Measurements from ENCODE around the gene GLDN.

The GLDN gene

GRCh38 chr15:51314391-51315337 lies 26.8 kb upstream of the GLDN start:
- H3K27ac ChIP-seq: no peak overlapping the region
- TF ChIP-seq ZFX (IDR thresholded peaks at IDR 0.05) (no peak), CTCF (conservative IDR thresholded peaks at IDR 0.05) (no peak)

- TF ChIP-seq CTCF (conservative IDR thresholded peaks at IDR 0.05): no peak
- TF ChIP-seq ZFX (IDR thresholded peaks at IDR 0.05): no peak
- no peak overlapping the region for H3K27ac ChIP-seq
Measured at GRCh38 chr15:51315726-51316125, 25.7 kb upstream of the GLDN start.

- no peak overlapping the region for H3K27ac ChIP-seq
- no peak for TF ChIP-seq CTCF (conservative IDR thresholded peaks at IDR 0.05)
- TF ChIP-seq ZFX (IDR thresholded peaks at IDR 0.05): no peak
Measured at GRCh38 chr15:51316636-51317035, 24.8 kb upstream of the GLDN start.

GRCh38 chr15:51318382-51319150 lies 22.9 kb upstream of the GLDN start:
- H3K27ac ChIP-seq: no peak overlapping the region
- TF ChIP-seq CTCF (conservative IDR thresholded peaks at IDR 0.05) (no peak), ZFX (IDR thresholded peaks at IDR 0.05) (no peak)

- no peak overlapping the region for H3K27ac ChIP-seq
- TF ChIP-seq ZFX (IDR thresholded peaks at IDR 0.05) (no peak), CTCF (conservative IDR thresholded peaks at IDR 0.05) (no peak)
Measured at GRCh38 chr15:51319539-51319938, 21.9 kb upstream of the GLDN start.

GRCh38 chr15:51320843-51321242 lies 20.6 kb upstream of the GLDN start:
- TF ChIP-seq CTCF (conservative IDR thresholded peaks at IDR 0.05) (no peak), ZFX (IDR thresholded peaks at IDR 0.05) (no peak)
- no peak overlapping the region for H3K27ac ChIP-seq

- H3K27ac ChIP-seq: no peak overlapping the region
- TF ChIP-seq CTCF (conservative IDR thresholded peaks at IDR 0.05) (no peak), ZFX (IDR thresholded peaks at IDR 0.05) (no peak)
Measured at GRCh38 chr15:51321316-51321715, 20.1 kb upstream of the GLDN start.
